IPS DF 6.9 (cell line): ENCODE measurements around the gene ASIC2.

Source experiments
- DNase-seq: peaks from one replicate; pipeline ENCODE4 v3.0.0-alpha.2; 2013; ENCODE audit warnings: low read depth, low spot score
- H3K27ac ChIP-seq: one replicate; pipeline ENCODE4 v1.5.1; 2013; ENCODE audit warnings: low read length, control low read depth
- H3K27me3 ChIP-seq: 2 replicates; pipeline ENCODE4 v1.6.1; 2013; ENCODE audit warnings: mild to moderate bottlenecking, low read length; ENCODE audit not compliant: control insufficient read depth, insufficient read depth
- H3K36me3 ChIP-seq: 2 replicates; pipeline ENCODE4 v1.6.1; 2013; ENCODE audit warnings: low read length; ENCODE audit not compliant: control insufficient read depth, insufficient read depth
- H3K4me1 ChIP-seq: 2 replicates; pipeline ENCODE4 v1.6.1; 2013; ENCODE audit warnings: low read length; ENCODE audit not compliant: control insufficient read depth, insufficient read depth
- H3K4me3 ChIP-seq: 2 replicates; pipeline ENCODE4 v1.5.1; 2013; ENCODE audit warnings: mild to moderate bottlenecking, low read length
- H3K9me3 ChIP-seq: 2 replicates; pipeline ENCODE4 v1.6.1; 2013; ENCODE audit warnings: low read length, inconsistent platforms; ENCODE audit not compliant: control insufficient read depth, insufficient read depth
- WGBS: extraction: QIAGEN DNeasy Blood & Tissue Kit; methylation state at CpG from one replicate; pipeline ENCODE4 v1.1.7; 2013; ENCODE audit warnings: mixed read lengths, missing lambda C conversion rate; ENCODE audit not compliant: insufficient read length, insufficient coverage; 5-methylcytosine and 5-hydroxymethylcytosine counted together

The ASIC2 gene

GRCh38 chr17:33205552-33205951 is 87.5 kb downstream of the ASIC2 start:
- WGBS = no CpG with 5 or more reads among the region's 8 CpGs
- no peaks in the 10 kb centered on the region for H3K36me3 ChIP-seq
- no peaks in the 10 kb centered on the region; the same call in 1 of the 2 replicates for H3K27me3 ChIP-seq
- H3K9me3 ChIP-seq = no peaks in the 10 kb centered on the region
- DNase-seq = no peak
- no peak overlapping the region for H3K4me3 ChIP-seq
- H3K27ac ChIP-seq = no peak overlapping the region
- no peaks in the 10 kb centered on the region for H3K4me1 ChIP-seq

DNA sequence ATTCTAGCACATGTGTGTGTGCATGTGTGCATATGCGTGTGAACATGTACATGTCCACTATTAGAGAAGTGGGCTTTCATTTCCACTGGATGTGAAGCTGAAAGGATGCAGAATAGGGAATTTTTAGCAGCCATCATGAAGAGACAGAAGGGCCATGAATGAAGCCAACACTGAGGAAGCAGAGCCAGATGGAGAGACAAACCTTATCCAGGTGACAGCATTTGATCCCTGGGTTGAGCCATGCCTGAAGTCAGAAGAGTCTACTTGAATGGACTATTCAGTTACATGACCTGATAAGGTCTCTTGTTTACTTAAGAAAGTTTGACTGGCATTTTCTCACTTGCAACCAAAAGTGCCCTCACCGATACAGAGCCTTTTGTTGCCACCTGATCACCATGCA is 88.4 kb downstream of the ASIC2 start:
- Histone ChIP-seq H3K9me3 (no peaks in the 10 kb centered on the region), H3K27ac (no peak overlapping the region), H3K4me1 (no peaks in the 10 kb centered on the region), H3K4me3 (no peak overlapping the region), H3K27me3 (peaks cover 2% of the 10 kb centered on the region; the same call in 1 of the 2 replicates), H3K36me3 (no peaks in the 10 kb centered on the region)
- no CpG with 5 or more reads among the region's 2 CpGs for WGBS
- no peak for DNase-seq

DNA sequence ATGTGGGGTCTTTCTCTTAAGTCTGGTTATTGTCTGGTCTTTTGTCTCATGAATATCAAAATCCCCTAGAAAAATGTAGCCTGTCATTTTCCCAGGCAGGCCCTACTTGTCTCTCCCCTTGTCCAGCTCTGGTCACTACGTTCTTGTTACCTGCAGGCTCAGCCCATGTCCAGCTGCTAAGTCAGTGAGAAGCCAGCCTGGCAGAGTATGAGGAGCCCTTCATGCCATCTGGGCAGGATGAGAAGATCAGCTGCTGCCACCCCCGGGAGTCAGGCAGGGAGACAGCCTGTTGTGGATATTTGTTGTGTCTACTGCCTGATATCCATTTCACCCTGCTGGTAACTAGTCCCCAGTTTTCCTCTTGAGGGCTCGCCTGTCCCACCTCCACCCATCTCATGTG is 88.9 kb downstream of the ASIC2 start:
- H3K27ac ChIP-seq = no peak overlapping the region
- no peak for DNase-seq
- no CpG with 5 or more reads among the region's 3 CpGs for WGBS
- peaks cover 2% of the 10 kb centered on the region; the same call in 1 of the 2 replicates for H3K27me3 ChIP-seq
- no peaks in the 10 kb centered on the region for H3K9me3 ChIP-seq
- H3K4me3 ChIP-seq = no peak overlapping the region
- H3K4me1 ChIP-seq = no peaks in the 10 kb centered on the region
- H3K36me3 ChIP-seq = no peaks in the 10 kb centered on the region

DNA sequence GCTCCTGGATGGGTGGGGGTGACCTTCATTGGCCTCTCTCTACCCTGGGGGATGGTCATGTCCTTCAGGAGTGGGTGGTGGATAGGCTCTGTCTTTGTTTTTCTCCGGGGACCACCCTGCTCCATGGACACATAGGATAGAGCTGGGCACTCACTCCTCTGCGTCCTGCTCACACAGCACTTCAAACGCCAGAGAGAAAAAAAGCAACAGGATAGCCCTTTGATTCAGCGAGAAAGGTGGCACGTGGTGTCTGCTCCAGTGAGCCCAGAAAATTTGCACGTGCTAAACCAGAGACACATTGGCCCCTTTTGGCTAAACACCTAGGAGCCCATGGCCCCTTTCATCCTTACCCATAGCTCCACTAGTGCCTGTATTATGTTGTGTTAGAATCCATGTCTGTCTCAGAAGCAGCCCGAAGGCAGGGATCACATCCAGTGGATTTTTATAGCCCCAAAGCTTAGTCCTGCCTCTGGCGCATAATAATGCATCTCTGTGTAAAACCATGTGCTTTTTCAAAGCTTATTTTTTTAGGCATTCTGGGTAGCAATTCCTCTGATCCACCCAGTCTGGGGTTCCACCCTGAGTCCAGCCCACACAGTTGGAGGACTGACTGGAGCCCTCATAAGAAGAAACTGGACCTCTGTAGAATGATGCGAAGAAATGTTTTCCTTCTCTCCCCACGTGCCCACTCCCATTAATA is 90.1 kb downstream of the ASIC2 start:
- peaks cover 4% of the 10 kb centered on the region for H3K27me3 ChIP-seq
- H3K27ac ChIP-seq = no peak overlapping the region
- no CpG with 5 or more reads among the region's 10 CpGs for WGBS
- H3K36me3 ChIP-seq = no peaks in the 10 kb centered on the region
- H3K4me1 ChIP-seq = no peaks in the 10 kb centered on the region
- no peaks in the 10 kb centered on the region for H3K9me3 ChIP-seq
- no peak for DNase-seq
- no peak overlapping the region for H3K4me3 ChIP-seq

GRCh38 chr17:33202021-33202420 is 91.1 kb downstream of the ASIC2 start:
- H3K27me3 ChIP-seq = peaks cover 6% of the 10 kb centered on the region
- DNase-seq = no peak
- no peaks in the 10 kb centered on the region for H3K4me1 ChIP-seq
- H3K36me3 ChIP-seq = no peaks in the 10 kb centered on the region
- no peak overlapping the region for H3K27ac ChIP-seq
- WGBS = no CpG with 5 or more reads among the region's 7 CpGs
- H3K9me3 ChIP-seq = no peaks in the 10 kb centered on the region
- H3K4me3 ChIP-seq = no peak overlapping the region

DNA sequence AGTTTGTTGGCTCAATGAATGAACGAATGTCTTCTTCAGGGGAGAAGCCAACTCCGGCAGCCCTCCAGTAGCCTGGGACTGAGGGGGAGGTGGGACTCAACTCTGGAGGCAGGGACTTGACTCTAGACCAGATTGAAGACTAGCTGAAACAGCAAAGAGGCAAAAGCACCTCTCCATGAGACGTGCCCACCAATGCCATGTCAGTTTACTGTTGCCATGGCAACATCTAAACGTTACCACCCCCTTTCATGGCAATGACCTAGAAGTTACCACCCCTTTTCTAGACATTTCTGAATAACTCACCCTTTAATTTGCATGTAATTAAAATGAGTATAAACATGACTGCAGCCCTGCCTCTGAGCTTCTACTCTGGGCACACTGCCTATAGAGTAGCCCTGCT is 91.8 kb downstream of the ASIC2 start:
- H3K9me3 ChIP-seq = no peaks in the 10 kb centered on the region
- no CpG with 5 or more reads among the region's 4 CpGs for WGBS
- peaks cover 11% of the 10 kb centered on the region for H3K27me3 ChIP-seq
- no peaks in the 10 kb centered on the region for H3K4me1 ChIP-seq
- H3K36me3 ChIP-seq = no peaks in the 10 kb centered on the region
- H3K4me3 ChIP-seq = no peak overlapping the region
- no peak overlapping the region for H3K27ac ChIP-seq
- DNase-seq = no peak

DNA sequence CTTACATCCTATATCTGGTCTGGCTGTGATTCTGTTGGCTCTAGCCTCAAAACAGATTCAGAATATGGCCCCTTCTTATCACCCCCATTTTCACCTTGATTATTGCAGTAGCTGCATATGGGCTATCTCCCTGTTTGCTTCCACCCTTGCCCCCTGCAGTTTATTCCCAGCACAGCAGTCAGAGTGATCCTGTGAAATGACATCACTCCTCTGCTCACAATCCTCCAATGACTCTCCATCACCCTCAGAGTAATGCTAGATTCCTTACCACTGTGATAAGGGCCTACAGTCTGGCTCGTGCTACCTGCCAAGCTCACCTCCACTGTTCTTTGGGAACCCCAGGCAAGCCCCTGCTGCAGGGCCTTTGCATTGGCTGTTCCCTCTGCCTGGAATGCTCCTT is 92.5 kb downstream of the ASIC2 start:
- Histone ChIP-seq H3K36me3 (no peaks in the 10 kb centered on the region), H3K4me3 (no peak overlapping the region), H3K27ac (no peak overlapping the region), H3K27me3 (peaks cover 17% of the 10 kb centered on the region), H3K9me3 (no peaks in the 10 kb centered on the region), H3K4me1 (no peaks in the 10 kb centered on the region)
- DNase-seq = no peak
- WGBS = no CpG with 5 or more reads among the region's 1 CpG

DNA sequence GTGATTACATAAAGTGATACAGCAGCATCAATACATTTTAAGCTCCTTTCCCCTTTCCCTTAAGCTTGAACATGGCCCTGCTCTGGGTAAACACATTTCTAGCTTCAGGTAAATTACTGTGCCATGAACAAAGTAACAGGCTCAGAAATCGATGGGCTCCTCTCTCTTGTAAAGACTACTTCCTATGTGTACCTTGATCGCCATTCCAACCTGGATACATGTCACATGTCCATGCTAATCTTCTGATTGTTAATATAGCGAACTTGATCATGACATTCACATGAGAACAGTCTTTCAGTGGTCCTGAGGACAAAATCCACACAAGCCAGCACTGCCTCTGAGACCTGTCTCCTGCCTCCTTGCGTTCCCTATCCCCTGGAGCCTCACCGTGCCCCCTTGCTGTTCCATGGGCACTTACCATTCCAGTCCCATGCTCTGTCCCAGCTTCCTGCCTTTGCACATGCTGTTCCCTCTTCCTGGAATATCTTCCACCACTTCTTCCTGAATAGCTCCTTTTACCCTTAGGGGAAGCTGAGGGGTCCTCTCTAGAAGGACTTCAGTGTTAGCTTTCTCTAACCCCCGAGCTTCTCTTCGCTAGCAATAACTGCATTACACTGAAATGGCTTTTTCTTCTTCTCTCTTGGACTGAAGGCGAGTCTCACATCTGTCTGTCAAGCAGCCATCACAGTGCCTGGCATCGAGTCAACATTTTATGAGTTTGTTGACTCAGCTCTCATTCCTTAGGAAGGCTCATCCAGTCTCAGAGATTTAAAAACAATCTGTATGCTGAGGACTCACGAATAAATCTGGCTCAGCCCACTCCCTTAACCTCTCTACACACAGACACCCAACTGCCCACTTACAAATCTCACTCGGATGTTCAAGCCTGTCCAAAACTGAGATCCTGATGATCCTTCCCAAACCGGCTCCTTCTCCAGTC is 93.3 kb downstream of the ASIC2 start:
- Histone ChIP-seq H3K27ac (no peak overlapping the region), H3K27me3 (peaks cover 22% of the 10 kb centered on the region), H3K9me3 (no peaks in the 10 kb centered on the region), H3K4me1 (no peaks in the 10 kb centered on the region), H3K36me3 (no peaks in the 10 kb centered on the region), H3K4me3 (no peak overlapping the region)
- WGBS = no CpG with 5 or more reads among the region's 12 CpGs
- DNase-seq = no peak

DNA sequence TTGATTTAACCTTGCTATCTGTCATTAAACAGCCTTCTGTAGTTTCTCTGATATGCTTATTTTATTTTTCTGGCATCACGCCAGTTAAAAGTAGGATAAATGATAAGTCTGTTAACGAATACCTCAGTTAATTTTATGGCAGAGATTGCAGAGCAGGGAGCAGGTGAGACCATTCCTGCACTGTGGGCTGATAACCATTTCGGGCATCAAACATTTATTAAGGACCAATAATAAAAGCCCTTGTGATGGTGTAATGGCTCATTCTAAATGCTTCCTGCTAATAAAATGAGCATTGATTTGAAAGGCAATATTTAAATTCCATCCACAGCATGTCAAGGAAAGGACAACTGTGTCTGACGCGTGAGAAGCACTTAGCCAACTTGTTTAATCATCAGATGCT is 94.1 kb downstream of the ASIC2 start:
- no peaks in the 10 kb centered on the region for H3K36me3 ChIP-seq
- H3K27me3 ChIP-seq = peaks cover 29% of the 10 kb centered on the region
- no peak overlapping the region for H3K4me3 ChIP-seq
- H3K27ac ChIP-seq = no peak overlapping the region
- H3K4me1 ChIP-seq = peaks cover 2% of the 10 kb centered on the region; the same call in 1 of the 2 replicates
- WGBS = no CpG with 5 or more reads among the region's 5 CpGs
- no peak for DNase-seq
- no peaks in the 10 kb centered on the region for H3K9me3 ChIP-seq

GRCh38 chr17:33197342-33197741 is 95.8 kb downstream of the ASIC2 start:
- no peak overlapping the region for H3K27ac ChIP-seq
- no peaks in the 10 kb centered on the region for H3K36me3 ChIP-seq
- H3K4me3 ChIP-seq = no peak overlapping the region
- H3K9me3 ChIP-seq = no peaks in the 10 kb centered on the region
- no CpG with 5 or more reads among the region's 2 CpGs for WGBS
- H3K27me3 ChIP-seq = peaks cover 35% of the 10 kb centered on the region
- DNase-seq = no peak
- H3K4me1 ChIP-seq = peaks cover 5% of the 10 kb centered on the region; the same call in 1 of the 2 replicates
